ENCODE measurements around the gene TNFRSF6B.
A peak's percentile ranks its signal among the peaks of the same experiment; 100 is the strongest.
"Not testable (repeated sequence)": the region's sequence is repeated elsewhere in the genome, so short reads cannot be mapped to it uniquely, and the experiment has no call there.

TNFRSF6B gene, protein sequence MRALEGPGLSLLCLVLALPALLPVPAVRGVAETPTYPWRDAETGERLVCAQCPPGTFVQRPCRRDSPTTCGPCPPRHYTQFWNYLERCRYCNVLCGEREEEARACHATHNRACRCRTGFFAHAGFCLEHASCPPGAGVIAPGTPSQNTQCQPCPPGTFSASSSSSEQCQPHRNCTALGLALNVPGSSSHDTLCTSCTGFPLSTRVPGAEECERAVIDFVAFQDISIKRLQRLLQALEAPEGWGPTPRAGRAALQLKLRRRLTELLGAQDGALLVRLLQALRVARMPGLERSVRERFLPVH

DNA sequence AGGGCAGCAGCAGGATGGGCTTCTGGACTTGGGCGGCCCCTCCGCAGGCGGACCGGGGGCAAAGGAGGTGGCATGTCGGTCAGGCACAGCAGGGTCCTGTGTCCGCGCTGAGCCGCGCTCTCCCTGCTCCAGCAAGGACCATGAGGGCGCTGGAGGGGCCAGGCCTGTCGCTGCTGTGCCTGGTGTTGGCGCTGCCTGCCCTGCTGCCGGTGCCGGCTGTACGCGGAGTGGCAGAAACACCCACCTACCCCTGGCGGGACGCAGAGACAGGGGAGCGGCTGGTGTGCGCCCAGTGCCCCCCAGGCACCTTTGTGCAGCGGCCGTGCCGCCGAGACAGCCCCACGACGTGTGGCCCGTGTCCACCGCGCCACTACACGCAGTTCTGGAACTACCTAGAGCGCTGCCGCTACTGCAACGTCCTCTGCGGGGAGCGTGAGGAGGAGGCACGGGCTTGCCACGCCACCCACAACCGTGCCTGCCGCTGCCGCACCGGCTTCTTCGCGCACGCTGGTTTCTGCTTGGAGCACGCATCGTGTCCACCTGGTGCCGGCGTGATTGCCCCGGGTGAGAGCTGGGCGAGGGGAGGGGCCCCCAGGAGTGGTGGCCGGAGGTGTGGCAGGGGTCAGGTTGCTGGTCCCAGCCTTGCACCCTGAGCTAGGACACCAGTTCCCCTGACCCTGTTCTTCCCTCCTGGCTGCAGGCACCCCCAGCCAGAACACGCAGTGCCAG lies at the start of gene TNFRSF6B:
Gene TNFRSF6B, plus strand, starts transcription at position 25 of the 729 bp plus-strand sequence. Its CDS starts 116 bp downstream, at position 141.
- DNase-seq = no peak

- DNase-seq = no peak
Observed at GRCh38 chr20:63648190-63648589, 48.3 kb upstream of the TNFRSF6B start.

DNA sequence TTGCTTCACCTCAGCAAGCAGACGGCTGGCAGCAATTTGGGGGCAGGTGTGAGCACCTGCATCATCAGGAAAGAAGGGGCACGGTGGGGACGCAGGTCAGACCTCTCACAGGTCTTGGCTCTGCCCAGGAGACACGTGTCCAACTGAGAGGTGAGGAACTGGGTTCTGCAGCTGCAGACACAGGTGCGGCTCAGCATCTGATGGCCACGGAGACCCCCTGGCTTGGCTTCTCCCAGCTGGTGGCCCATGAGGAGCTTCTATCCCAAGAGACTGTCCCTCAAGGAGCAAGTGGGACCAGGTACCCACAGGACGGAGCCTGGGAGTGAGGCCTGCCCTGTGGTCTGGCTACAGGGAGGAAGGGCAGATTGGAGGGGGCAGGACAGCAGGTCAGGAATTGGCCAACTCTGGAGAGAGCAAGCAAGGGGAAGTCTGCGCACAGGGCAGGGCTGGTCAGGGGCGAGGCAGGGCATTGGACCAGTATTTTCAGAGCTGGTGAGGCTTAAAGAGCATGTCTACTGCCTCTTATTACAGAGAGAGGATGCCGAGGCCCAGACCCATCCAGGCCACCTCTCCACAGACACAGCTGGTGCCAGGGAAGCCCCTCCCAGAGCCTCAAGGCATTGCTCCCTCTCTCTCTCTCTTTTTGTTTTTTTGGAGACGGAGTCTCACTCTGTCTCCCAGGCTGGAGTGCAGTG lies 47.4 kb upstream of the TNFRSF6B start:
- DNase-seq = no peak

DNA sequence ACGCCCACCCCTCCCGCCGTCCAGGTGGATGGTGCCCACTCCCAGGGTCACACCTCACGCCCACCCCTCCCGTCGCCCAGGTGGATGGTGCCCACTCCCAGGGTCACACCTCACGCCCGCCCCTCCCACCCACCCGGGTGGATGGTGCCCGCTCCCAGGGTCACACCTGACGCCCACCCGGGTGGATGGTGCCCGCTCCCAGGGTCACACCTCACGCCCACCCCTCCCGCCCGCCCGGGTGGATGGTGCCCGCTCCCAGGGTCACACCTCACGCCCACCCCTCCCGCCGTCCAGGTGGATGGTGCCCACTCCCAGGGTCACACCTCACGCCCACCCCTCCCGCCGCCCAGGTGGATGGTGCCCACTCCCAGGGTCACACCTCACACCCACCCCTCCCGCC lies 46.0 kb upstream of the TNFRSF6B start:
- DNase-seq = not testable (repeated sequence)

DNA sequence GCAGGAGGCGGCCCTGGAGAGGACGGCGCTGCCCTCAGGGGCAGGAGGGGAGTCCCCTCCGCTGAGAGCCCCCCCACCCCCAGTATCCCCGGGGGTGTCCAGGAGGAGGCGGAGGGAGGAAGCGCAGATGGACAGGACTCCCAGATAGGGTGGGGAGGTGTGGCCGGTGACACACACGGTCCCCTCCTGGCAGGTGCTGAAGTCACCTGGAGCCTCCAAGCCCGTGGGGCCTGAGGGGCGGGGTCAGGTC lies 44.6 kb upstream of the TNFRSF6B start:
- no peak for DNase-seq

DNA sequence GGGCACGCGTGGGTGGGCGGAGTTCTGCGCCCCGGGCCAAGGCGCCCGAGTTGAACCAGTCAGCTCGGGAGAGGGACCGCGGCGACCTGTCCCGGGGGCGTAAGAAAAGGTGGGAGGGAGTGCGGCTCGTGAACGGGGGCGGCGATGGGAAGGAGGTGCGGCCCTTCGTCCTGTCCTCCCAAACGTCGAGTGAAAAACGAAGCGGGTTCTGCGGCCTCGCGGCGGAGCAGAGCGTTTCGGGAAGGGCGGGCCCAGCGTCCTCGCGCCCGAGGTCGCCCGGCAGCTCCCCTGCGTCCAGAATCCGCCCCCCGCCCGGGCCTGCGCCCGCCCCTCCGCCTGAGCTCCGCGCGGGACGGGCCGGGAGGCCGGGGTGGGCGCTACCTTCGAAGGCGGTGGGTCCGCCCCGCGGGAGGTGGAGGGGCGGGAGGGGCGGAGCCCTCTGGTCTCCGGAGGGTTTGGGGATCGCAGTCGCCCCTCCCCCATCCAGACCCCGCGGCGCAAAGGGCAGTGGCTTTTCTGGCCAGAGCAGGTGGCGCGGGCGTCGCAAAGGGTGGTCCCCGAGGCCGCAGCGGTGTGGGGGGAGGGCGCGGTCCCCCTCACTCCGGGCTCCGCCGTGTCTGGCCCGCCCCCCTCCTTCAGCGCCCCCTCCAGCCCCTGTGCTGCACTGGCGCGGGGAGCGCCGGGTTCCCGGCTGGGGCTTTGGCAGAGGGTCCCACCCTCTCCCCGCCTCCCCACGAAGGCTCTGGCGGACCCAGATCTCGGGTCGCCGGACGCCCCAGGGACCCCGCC lies 44.1 kb upstream of the TNFRSF6B start:
- peak; percentile 59 to 62 for DNase-seq

GRCh38 chr20:63653041-63653973 lies 43.1 kb upstream of the TNFRSF6B start, which contains the start of gene STMN3:
STMN3 (minus strand) TSS chr20:63653424; CDS start chr20:63653345, 79 bp downstream.
- DNase-seq = peak; percentile 62 to 75

DNA sequence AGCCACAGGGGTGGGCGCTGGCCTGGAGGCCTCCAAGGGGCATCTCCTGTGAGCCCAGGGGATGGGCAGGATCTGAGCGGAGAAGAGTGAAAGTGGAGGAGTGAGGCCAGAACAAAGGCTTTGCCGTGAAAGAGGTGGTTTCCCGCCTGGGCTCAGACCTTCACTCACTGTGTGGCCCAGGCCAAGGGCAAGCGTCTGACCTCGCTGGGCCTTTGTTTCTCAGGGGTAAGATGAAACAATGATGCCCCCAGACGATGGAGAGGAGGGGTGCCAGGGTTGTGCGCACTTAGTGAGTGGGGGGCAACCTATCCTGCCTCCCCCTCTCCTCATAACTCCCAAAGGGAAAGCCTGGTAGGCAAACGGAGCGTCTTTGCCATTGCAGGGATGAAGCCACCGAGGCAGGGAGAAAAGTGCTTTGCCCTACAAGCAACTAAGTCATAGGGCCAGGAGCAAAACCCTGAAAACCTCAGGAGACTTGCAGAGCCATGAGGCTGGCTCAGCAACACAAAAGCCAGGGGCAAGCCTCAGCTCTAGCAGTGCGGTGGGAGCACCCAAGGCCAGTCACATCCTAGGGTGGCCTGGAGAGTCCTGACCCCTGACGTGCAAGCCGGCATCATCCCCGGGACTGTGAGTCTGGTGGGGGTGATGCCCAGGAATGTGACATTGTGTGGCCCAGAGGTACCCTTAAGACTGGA lies 42.3 kb upstream of the TNFRSF6B start:
- no peak for DNase-seq

DNA sequence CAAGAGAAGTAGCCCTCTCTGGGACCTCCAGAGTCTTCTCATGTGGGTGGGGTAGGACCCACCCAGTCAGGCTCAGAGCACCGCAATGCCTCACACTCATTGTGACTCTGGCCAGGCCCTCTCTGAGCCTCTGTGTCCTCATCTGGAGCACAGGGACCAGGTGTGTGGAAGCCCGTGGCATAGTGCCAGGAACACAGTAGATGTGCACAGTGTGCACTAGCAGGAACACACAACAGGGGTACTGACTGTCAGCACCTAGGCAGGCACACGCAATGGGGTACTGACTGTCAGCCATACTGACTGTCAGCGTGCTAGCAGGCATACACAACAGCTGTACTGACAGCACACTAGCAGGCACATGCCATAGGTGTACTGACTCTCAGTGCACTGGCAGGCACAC lies 41.2 kb upstream of the TNFRSF6B start:
- no peak for DNase-seq

DNA sequence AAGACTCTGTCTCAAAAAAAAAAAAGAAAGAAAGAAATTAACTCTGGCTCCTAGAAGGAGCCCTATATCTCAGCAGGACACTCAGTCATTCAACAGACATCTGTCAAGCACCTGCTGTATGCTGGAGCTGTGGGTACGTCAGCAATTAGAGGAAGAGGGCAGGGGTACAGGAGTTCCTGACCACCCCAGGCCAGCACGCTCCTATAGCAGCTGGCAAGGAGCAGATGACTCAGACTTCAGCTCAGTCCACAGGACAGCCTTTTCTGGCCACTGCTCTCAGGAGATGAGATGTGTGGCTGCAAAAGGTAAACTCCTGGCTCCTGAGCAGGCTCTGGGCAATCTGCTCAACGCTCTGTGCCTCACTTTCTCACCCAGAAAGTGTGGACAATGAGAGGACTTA lies 40.0 kb upstream of the TNFRSF6B start:
- DNase-seq = no peak

GRCh38 chr20:63657260-63657936 lies 39.1 kb upstream of the TNFRSF6B start:
- DNase-seq = no peak

DNA sequence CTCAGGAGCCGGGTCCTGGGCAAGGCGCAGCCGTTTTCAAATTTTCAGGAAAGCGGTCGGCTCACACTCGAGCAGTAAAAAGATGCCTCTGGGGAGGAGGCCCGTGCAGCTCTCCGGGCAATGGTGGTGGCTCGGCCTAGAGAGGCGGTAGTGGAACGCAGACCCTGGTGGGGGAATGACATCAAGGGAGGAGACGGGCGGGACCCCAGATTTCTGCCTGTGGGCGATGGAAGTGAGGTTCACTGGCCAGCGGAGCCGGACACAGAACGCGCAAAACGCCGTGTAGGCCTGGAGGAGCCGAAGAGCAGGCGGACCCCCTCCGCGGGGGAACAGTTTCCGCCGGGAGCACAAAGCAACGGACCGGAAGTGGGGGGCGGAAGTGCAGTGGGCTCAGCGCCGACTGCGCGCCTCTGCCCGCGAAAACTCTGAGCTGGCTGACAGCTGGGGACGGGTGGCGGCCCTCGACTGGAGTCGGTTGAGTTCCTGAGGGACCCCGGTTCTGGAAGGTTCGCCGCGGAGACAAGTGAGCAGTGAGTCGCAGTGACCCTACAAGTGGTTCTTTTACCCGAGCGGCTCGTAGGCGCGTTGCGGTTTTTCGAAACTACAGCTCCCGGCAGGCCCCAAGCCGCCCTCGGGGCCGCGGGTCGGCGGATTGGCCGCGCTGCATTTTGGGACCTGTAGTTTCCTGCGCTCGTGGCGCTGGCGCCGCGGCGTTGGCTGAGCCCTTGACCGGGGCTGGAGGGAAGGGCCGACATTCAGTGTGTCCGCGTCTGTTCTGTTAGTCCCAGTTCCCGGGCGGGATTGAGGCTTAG lies 38.3 kb upstream of the TNFRSF6B start, which contains the start of gene RTEL1:
Gene RTEL1, plus strand, starts transcription at position 376 of the 812 bp plus-strand sequence. CDS start 1,091 bp downstream, outside the sequence.
- peak; percentile 87 for DNase-seq

DNA sequence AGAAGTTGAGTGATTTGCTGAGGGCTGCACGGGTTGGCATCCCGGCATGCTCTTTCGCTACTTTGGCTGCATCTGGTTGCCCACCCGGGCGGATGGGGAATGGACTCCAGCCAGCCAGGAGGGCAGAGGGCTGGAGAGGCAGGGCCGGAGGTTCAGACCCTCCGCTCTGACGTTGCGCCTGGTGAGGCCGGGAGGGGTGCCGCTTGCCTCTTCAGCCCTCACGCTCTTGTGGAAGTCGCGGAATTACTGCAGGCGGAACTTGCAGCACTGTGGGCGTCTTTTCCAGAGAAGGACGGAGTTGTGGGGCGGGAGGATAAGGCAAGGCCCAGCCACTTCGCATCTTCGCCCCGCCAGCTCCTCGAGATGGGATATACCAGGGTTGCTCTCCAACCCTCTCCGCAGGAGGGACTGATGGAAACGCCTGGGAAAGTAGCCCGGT lies 37.7 kb upstream of the TNFRSF6B start:
- DNase-seq = no peak

- DNase-seq = no peak
Observed at GRCh38 chr20:63659370-63659769, 37.1 kb upstream of the TNFRSF6B start.

GRCh38 chr20:63660174-63660573 lies 36.3 kb upstream of the TNFRSF6B start:
- not testable (repeated sequence) for DNase-seq

GRCh38 chr20:63660622-63661021 lies 35.8 kb upstream of the TNFRSF6B start:
- no peak for DNase-seq

GRCh38 chr20:63661108-63661507 lies 35.3 kb upstream of the TNFRSF6B start:
- DNase-seq = no peak

GRCh38 chr20:63661959-63662812 lies 34.3 kb upstream of the TNFRSF6B start:
- DNase-seq = no peak

DNA sequence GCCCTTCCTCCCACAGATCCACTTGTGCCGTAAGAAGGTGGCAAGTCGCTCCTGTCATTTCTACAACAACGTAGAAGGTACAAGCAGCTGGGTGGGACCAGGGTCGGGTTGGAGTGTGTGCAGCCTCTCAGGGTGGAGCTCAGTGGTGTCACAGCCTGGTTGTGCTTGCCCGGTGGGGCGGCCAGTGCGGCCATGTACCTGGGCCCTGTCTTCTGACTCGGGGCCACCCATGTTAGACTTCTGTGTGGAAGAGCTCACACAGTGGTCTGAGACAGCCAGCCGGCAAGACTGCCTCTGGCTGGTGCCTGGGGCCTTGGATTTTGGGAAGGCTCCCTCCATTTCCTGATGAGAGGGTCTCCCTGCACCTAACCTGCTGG lies 33.7 kb upstream of the TNFRSF6B start:
- DNase-seq = no peak

Measured in activated CD4-positive, alpha-beta T cell treated with anti-CD3 and anti-CD28 coated beads for 4 hours (primary cell).